Panc1 (cell line): ENCODE measurements around the gene ARHGAP33.

ENCODE experiments used
- CTCF ChIP-seq: fragments of 450-650 bp; IDR thresholded peaks from 2 replicates; pipeline ENCODE4 v1.5.1; 2017; ENCODE audit warnings: mild to moderate bottlenecking
- POLR2AphosphoS5 ChIP-seq: IDR thresholded peaks from 2 replicates; pipeline ENCODE4 v1.6.1; 2012; ENCODE audit warnings: mild to moderate bottlenecking, low read depth, low read length, moderate library complexity
- REST ChIP-seq, 2 experiments: IDR thresholded peaks; 2 replicates each; pipeline ENCODE4 v1.6.1; 2011 to 2012; ENCODE audit warnings: low read depth in 2 of 2, control low read depth in 1 of 2, low read length in 1 of 2, mild to moderate bottlenecking in 1 of 2, moderate library complexity in 1 of 2; ENCODE audit not compliant: insufficient read depth in 1 of 2

- TF ChIP-seq REST (IDR thresholded peaks at IDR 0.05; ENCODE audit: insufficient read depth in 1 of 2, low read depth in 2 of 2, low read length in 1 of 2) (no peak), CTCF (no peak), POLR2AphosphoS5 (no peak)
Observed at GRCh38 chr19:35787227-35787799, 11.9 kb downstream of the ARHGAP33 start.
